Ramos (cell line): ENCODE results near the gene MYH11.
"Not testable (repeated sequence)": the region's sequence is repeated elsewhere in the genome, so short reads cannot be mapped to it uniquely, and the experiment has no call there.

Experiments
- in situ Hi-C: fragments of 300-500 bp; cut with MboI; formaldehyde crosslinking; loops from one replicate; pipeline ENCODE4 v1.14.3; 2022; ENCODE audit warnings: low sequenced_read_pairs; ENCODE audit not compliant: unreplicated experiment

The MYH11 gene

GRCh38 chr16:15701975-15702970, 154.6 kb downstream of the MYH11 start:
- in situ Hi-C loops, result no loop called here

GRCh38 chr16:15701367-15701766, 155.5 kb downstream of the MYH11 start:
- in situ Hi-C loops, result no loop called here

- in situ Hi-C loops, result no loop called here
Measured at GRCh38 chr16:15699819-15700218, 157.0 kb downstream of the MYH11 start.

- in situ Hi-C loops, result no loop called here
Measured at GRCh38 chr16:15694499-15694898, 162.3 kb downstream of the MYH11 start.

GRCh38 chr16:15692508-15692907, 164.3 kb downstream of the MYH11 start:
- in situ Hi-C loops, result not testable (repeated sequence)

- in situ Hi-C loops, result no loop called here
Measured at GRCh38 chr16:15691046-15691445, 165.8 kb downstream of the MYH11 start.

- in situ Hi-C loops, result no loop called here
Measured at GRCh38 chr16:15690296-15690695, 166.5 kb downstream of the MYH11 start.

GRCh38 chr16:15689290-15689689, 167.5 kb downstream of the MYH11 start:
- in situ Hi-C loops, result no loop called here

GRCh38 chr16:15686287-15686686, 170.5 kb downstream of the MYH11 start:
- in situ Hi-C loops, result no loop called here

GRCh38 chr16:15682105-15682570, 174.7 kb downstream of the MYH11 start:
- in situ Hi-C loops, result no loop called here

GRCh38 chr16:15677447-15677846, 179.4 kb downstream of the MYH11 start:
- in situ Hi-C loops, result no loop called here

GRCh38 chr16:15676506-15676905, 180.3 kb downstream of the MYH11 start:
- in situ Hi-C loops, result no loop called here

- in situ Hi-C loops, result no loop called here
Measured at GRCh38 chr16:15674571-15674970, 182.3 kb downstream of the MYH11 start.

GRCh38 chr16:15672514-15673167, 184.2 kb downstream of the MYH11 start:
- in situ Hi-C loops, result no loop called here

GRCh38 chr16:15672127-15672513, 184.7 kb downstream of the MYH11 start:
- in situ Hi-C loops, result not testable (repeated sequence)

- in situ Hi-C loops, result no loop called here
Measured at GRCh38 chr16:15671530-15672117, 185.2 kb downstream of the MYH11 start.

GRCh38 chr16:15667091-15667742, 189.6 kb downstream of the MYH11 start:
- in situ Hi-C loops, result no loop called here

GRCh38 chr16:15665107-15665506, 191.7 kb downstream of the MYH11 start:
- in situ Hi-C loops, result no loop called here

- in situ Hi-C loops, result no loop called here
Measured at GRCh38 chr16:15660203-15660601, 196.6 kb downstream of the MYH11 start.

GRCh38 chr16:15658556-15658955, 198.3 kb downstream of the MYH11 start:
- in situ Hi-C loops, result no loop called here
